GM21526 (cell line): ENCODE measurements around the gene NR2E1.

Source experiments
- ATAC-seq: cut with Tn5 transposase; IDR thresholded peaks from one replicate; pipeline ENCODE4 v1.9.1; 2021; ENCODE audit warnings: moderate library complexity; ENCODE audit not compliant: unreplicated experiment, low FRiP score

The NR2E1 gene

GRCh38 chr6:108152446-108152845 lies 13.4 kb upstream of the NR2E1 start:
- no peak for ATAC-seq

- no peak for ATAC-seq
Measured at GRCh38 chr6:108156180-108156937, 9.5 kb upstream of the NR2E1 start.

- no peak for ATAC-seq
Measured at GRCh38 chr6:108156938-108157233, 8.9 kb upstream of the NR2E1 start.

- no peak for ATAC-seq
Measured at GRCh38 chr6:108157234-108157980, 8.4 kb upstream of the NR2E1 start.

- no peak for ATAC-seq
Measured at GRCh38 chr6:108157981-108158525, 7.8 kb upstream of the NR2E1 start.

GRCh38 chr6:108159981-108160380 lies 5.8 kb upstream of the NR2E1 start:
- ATAC-seq, result no peak

GRCh38 chr6:108161724-108162282 lies 4.0 kb upstream of the NR2E1 start:
- ATAC-seq, result no peak

GRCh38 chr6:108163267-108163643 lies 2.6 kb upstream of the NR2E1 start:
- ATAC-seq, result no peak

GRCh38 chr6:108163644-108164542 lies 1.9 kb upstream of the NR2E1 start:
- no peak for ATAC-seq

GRCh38 chr6:108164543-108164814 lies 1.3 kb upstream of the NR2E1 start:
- no peak for ATAC-seq

- ATAC-seq, result no peak
Measured at GRCh38 chr6:108164815-108165706, 761 bp upstream of the NR2E1 start.

- ATAC-seq, result no peak
Measured at GRCh38 chr6:108166664-108167448, 1.0 kb downstream of the NR2E1 start.

- no peak for ATAC-seq
Measured at GRCh38 chr6:108167449-108168089, 1.7 kb downstream of the NR2E1 start.

- ATAC-seq, result no peak
Measured at GRCh38 chr6:108168090-108168463, 2.3 kb downstream of the NR2E1 start.

GRCh38 chr6:108168501-108169463 lies 3.0 kb downstream of the NR2E1 start:
- no peak for ATAC-seq

GRCh38 chr6:108169464-108170331 lies 3.9 kb downstream of the NR2E1 start:
- ATAC-seq, result no peak
